Fibroblast of villous mesenchyme (primary cell): ENCODE results near the gene MELK. TPM values are rescaled to one million over a fixed set of nuclear protein-coding genes. Genes with fewer than 3 reads are reported as not detected.

Experiments used
- DNase-seq: peaks from one replicate; pipeline ENCODE4 v3.0.0-alpha.2; 2010; ENCODE audit warnings: low read depth
- H3K4me3 ChIP-seq: 2 replicates; pipeline ENCODE4 v1.5.1; 2011; ENCODE audit warnings: low read depth, mild to moderate bottlenecking, low read length
- total RNA-seq: library from RNA; depleted of rRNA; stranded (reverse); fragments of >200 nt; gene quantifications from 2 replicates; pipeline ENCODE4 v1.2.3, GENCODE V29; 2012
- TF ChIP-seq, protein P1 (sequence below): IDR thresholded peaks from 2 replicates; pipeline ENCODE4 v1.5.1; 2012; ENCODE audit warnings: low read depth, mild to moderate bottlenecking, low read length; ENCODE audit not compliant: insufficient read depth

MELK gene
- total RNA-seq, 1 donor = 34.5 TPM

GRCh38 chr9:36665921-36666431 is 93.3 kb downstream of the MELK start:
- no peak for DNase-seq
- TF ChIP-seq, protein P1, sequence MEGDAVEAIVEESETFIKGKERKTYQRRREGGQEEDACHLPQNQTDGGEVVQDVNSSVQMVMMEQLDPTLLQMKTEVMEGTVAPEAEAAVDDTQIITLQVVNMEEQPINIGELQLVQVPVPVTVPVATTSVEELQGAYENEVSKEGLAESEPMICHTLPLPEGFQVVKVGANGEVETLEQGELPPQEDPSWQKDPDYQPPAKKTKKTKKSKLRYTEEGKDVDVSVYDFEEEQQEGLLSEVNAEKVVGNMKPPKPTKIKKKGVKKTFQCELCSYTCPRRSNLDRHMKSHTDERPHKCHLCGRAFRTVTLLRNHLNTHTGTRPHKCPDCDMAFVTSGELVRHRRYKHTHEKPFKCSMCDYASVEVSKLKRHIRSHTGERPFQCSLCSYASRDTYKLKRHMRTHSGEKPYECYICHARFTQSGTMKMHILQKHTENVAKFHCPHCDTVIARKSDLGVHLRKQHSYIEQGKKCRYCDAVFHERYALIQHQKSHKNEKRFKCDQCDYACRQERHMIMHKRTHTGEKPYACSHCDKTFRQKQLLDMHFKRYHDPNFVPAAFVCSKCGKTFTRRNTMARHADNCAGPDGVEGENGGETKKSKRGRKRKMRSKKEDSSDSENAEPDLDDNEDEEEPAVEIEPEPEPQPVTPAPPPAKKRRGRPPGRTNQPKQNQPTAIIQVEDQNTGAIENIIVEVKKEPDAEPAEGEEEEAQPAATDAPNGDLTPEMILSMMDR = no peak

DNA sequence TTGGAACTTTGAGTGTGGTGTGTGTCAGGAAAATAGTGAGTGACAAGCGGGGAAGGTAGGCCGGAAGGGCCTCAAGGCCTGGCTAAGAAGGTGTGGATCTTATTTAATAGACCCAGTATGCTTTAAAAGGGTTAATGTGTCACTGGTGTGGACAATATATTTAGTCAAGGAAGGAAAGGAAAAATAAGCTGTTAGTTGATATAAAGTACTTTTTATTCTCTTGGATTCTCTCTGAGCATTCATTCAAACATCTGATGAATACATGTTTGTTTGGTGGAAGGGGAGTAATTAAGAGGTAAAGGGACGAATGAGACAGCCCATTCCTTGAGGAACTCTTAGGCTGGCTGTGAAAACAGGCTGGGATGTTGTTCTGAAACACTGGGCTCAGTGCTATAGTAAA is 98.9 kb downstream of the MELK start:
- H3K4me3 ChIP-seq = no peak overlapping the region
- no peak for DNase-seq
- TF ChIP-seq, protein P1 = no peak

More at GRCh38 chr9:36665921-36666431, 93.3 kb downstream of the MELK start:
- H3K4me3 ChIP-seq = no peak overlapping the region

- TF ChIP-seq, protein P1 = no peak
- no peak for DNase-seq
- no peak overlapping the region for H3K4me3 ChIP-seq
Observed at GRCh38 chr9:36676091-36676490, 103.4 kb downstream of the MELK start.

DNA sequence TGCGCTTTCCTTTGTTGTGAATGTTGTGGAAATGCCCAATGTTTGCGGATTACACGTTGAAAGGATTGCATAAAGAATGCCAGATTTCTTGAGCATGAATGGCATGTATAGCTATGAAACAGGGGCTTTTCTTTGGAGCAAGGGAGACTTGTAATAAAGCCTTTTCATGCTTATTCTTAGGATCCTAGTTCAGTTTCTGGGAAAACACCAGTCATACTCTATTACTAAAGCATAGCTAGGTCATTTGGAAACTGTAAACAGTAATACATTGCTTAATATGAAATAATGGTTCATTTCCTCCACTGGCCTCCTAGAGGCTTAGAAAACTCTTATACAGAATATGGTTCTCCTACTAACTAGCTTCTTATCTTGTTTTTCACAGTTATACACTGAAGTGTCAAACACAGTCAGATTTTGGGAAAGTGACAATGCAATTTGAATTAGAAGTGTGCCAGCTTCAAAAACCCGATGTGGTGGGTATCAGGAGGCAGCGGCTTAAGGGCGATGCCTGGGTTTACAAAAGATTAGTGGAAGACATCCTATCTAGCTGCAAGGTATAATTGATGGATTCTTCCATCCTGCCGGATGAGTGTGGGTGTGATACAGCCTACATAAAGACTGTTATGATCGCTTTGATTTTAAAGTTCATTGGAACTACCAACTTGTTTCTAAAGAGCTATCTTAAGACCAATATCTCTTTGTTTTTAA is 104.2 kb downstream of the MELK start:
- DNase-seq = peak; percentile 22
- no peak overlapping the region for H3K4me3 ChIP-seq
- TF ChIP-seq, protein P1 = no peak

GRCh38 chr9:36677611-36678010 is 104.9 kb downstream of the MELK start:
- TF ChIP-seq, protein P1 = no peak
- DNase-seq = no peak
- H3K4me3 ChIP-seq = no peak overlapping the region

GRCh38 chr9:36679710-36680109 is 107.0 kb downstream of the MELK start:
- TF ChIP-seq, protein P1 = no peak
- no peak overlapping the region for H3K4me3 ChIP-seq
- DNase-seq = no peak

- no peak for DNase-seq
- TF ChIP-seq, protein P1 = no peak
- no peak overlapping the region for H3K4me3 ChIP-seq
Observed at GRCh38 chr9:36686471-36686870, 113.8 kb downstream of the MELK start.
